GM18505 (cell line): ENCODE measurements around the gene ZNF317.
"Not testable (repeated sequence)": the region's sequence is repeated elsewhere in the genome, so short reads cannot be mapped to it uniquely, and the experiment has no call there.

Experiments
- ATAC-seq: cut with Tn5 transposase; IDR thresholded peaks from one replicate; pipeline ENCODE4 v1.9.1; 2021; ENCODE audit not compliant: unreplicated experiment
- POLR2A ChIP-seq: IDR thresholded peaks from 4 replicates; pipeline ENCODE4 v1.6.1; 2011; ENCODE audit warnings: borderline replicate concordance; ENCODE audit not compliant: insufficient read depth, insufficient read length; ENCODE audit errors: extremely low read depth

ZNF317 gene

DNA sequence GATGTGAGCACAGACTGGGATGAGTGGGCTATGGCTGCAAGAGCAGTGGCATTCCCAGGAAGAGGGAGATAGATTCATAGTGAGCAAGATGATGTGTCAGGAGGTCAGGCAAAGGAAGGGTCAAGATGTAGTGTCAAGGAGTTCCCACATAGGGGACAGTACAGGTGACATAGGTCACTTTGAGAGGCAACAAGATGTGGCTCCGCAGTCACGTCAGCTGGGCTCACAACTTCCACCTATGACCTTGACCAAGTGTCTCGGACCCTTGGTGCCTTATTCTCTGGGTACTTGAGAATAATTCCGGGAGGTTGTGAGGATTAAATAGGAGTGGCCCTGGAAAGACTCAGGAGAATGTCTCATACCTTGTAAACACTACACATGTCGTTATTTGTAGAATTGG lies 10.5 kb downstream of the ZNF317 start:
- no peak for TF ChIP-seq POLR2A
- ATAC-seq: no peak

GRCh38 chr19:9151367-9151766 lies 11.2 kb downstream of the ZNF317 start:
- no peak for TF ChIP-seq POLR2A

GRCh38 chr19:9155591-9155990 lies 15.4 kb downstream of the ZNF317 start:
- no peak for ATAC-seq
- no peak for TF ChIP-seq POLR2A

More at GRCh38 chr19:9151367-9151766, 11.2 kb downstream of the ZNF317 start:
- ATAC-seq: no peak

DNA sequence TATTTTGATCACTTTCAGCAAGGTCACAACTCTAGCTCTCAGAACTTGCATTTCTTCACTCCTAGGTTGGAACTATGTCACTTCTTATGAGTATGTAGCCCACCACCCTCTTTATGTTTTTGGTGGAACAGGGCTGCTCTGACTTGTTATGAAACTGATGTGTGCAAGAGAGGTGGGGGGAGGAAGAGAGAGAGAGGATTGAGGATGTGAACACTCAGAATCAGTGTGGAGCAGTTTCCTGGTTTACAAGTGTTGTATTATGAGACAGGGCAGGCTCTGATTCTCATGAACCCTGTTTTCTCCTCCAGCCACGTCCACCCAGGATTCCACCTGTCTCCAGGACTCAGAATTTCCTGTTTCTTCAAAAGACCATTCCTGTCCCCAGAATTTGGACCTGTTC lies 16.1 kb downstream of the ZNF317 start:
- ATAC-seq: no peak
- no peak for TF ChIP-seq POLR2A

DNA sequence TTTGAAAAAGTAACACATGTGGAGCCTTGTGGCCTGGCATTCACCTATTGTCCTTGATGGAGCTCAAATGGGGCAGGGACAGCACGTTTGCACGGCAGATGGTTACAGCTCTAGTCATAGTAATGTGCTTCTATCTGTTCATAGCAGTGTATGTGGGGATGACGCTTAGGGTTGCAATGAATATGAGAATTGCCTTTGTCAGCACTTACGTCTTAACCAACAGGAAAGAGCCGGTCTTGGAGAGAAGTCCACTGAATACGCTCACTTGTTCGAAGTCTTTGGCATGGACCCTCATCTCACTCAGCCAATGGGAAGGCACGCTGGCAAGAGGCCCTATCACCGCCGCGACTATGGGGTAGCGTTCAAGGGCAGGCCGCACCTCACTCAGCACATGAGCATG lies 19.7 kb downstream of the ZNF317 start:
- no peak for ATAC-seq
- no peak for TF ChIP-seq POLR2A

DNA sequence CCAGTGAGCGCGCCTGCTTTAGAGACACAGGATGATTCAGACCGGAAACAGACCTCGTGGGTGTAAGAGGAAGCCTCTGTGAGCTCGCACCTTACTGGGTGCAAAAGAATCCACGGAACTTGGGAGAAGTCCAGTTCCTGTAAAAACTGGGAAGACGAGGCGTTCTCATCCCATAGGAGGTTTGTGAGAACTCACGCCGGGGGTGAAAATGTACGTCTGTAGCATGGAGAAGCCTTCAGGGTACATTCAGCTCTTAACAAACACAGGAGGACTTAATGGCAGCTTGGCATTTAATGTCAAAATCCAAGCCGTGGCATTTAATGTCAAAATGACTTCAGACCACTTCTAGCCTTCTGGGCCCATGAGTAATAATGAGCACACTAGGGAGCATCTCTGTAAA lies 21.2 kb downstream of the ZNF317 start:
- ATAC-seq: no peak
- no peak for TF ChIP-seq POLR2A

GRCh38 chr19:9165261-9165660 lies 25.1 kb downstream of the ZNF317 start:
- no peak for TF ChIP-seq POLR2A
- ATAC-seq: no peak

DNA sequence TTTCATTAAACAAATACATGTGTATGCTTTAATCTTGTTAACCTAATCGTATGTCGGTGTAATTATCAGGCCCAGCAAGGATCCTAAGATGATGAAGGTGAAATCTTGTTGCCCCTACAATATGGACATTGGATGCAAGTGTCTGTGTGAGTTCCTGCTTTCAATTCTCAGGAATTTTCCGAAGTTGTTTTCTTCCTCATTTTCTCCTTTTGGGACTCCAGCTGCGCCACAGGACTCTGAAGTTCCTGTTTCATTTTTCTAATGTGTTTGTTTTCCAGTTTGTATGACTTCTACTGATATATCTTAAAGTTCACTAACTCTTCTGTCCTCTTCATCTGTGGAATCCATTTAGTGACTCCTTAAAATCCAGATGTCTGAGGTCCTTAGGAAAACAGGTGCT lies 26.6 kb downstream of the ZNF317 start:
- TF ChIP-seq POLR2A: no peak
- no peak for ATAC-seq

DNA sequence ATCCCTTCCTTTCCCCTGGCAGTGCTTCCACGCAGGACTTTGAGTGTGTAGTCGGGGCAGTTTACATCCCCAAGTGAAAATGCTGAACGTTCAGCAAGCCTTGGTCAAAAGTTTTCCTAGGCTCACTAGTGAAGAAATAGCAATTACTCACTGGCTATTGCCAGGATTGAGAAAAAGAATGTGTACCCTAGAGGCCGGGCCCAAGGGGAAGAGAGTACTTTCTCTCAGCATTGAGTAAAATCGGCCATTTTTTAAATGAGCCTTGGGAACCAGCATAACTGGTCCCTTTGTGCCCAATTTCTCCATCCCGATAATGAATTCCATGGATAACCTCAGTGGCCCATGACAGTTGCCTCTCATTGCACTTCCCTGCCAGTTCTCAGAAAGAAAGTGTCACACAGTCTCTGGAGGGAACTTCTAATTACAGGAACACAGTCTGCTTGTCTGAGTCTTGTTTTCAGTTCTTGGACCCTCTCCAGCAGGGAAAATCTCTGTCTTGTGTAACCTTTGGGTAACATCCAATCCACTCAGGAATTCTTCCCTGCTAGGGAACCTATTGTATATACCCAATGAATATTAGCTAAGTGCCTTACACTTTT lies 31.3 kb downstream of the ZNF317 start:
- TF ChIP-seq POLR2A: no peak
- no peak for ATAC-seq

GRCh38 chr19:9175326-9175725 lies 35.1 kb downstream of the ZNF317 start:
- ATAC-seq: no peak
- TF ChIP-seq POLR2A: no peak

DNA sequence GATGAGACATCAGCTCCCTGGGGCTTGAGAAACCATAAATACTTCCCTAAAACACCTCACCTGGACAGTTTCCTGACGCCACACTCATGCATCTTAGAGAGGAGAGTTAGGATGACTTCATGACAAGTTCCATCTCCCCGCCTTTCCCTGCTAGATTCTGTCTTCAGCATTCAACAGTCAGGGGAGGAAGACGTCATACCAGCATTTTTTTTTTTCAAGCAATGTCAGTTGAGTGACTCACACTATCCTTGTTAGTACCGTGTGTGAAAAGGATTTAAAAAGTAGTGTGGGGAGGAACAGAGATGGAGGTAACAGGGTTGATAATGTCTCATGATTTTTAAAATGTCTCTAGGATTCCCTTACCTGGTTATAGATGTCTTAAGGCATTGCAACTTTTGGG lies 38.7 kb downstream of the ZNF317 start, which contains the start of gene OR7D2:
Gene OR7D2 (plus strand): TSS at position 79 of the 400 bp plus-strand sequence. CDS start 6,803 bp downstream, outside the sequence.
- TF ChIP-seq POLR2A: no peak
- ATAC-seq: no peak

GRCh38 chr19:9183000-9183399 lies 42.8 kb downstream of the ZNF317 start:
- no peak for TF ChIP-seq POLR2A
- no peak for ATAC-seq

DNA sequence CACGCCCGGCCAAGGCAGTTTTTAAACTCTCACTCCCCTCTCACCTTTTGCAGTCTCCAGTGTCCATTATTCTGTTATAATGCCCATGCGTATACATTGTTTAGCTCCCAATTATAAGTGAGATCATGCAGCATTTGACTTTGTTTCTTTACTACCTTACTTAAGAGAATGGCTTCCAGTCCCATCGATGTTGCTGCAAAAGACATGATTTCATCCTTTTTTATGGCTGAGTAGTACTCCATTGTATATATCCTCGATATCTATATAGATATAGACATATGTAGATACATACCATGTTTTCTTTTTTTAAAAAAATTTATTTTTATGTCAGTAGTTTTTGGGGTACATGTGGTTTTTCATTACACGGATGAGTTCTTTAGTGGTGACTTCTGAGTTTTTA lies 47.0 kb downstream of the ZNF317 start:
- TF ChIP-seq POLR2A: no peak
- no peak for ATAC-seq

DNA sequence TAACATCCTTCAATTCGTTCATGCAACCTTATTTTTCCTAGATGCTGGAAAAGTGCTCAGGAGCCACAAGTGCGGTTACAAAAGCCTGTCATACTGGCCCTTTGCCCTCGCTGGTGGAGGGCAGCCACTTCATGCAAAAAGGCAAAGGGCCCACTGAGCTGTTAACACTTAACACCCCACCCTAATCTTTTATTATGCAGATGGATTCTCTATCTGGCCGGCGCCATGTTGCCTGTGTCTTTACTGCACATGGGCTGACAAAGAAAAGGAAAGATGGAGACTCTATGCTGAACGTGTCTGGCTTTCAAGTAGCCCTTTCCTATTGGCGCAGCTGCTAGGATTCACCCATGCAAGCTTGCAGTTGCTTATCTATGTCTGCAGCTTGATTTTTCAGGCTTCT lies 49.3 kb downstream of the ZNF317 start:
- TF ChIP-seq POLR2A: no peak

DNA sequence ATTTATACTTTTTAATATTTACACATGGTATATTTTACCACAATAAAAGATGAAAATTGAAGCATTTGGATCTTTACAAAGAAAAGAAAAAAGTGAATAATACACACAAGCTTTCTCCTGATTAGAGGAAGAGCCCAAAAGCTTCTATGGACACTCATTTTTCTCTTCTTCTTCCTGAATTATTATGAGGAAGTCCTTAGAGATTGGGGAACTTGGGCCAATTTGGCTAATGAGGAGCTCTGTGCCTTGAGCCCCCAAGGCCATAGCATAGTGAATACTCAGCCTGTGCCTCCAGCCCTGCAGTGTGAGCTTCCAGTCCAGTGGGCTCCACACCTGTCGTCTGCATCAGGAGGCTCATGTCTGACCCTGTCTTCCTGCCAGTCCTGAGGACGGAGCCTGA lies 57.8 kb downstream of the ZNF317 start:
- not testable (repeated sequence) for ATAC-seq

More for the DNA sequence above, 49.3 kb downstream of the ZNF317 start:
- ATAC-seq: no peak
